Activated CD8-positive, alpha-beta memory T cell treated with anti-CD3 and anti-CD28 coated beads for 24 hours (primary cell): ENCODE results near the gene IRF8.
A peak's percentile ranks its signal among the peaks of the same experiment; 100 is the strongest.
"Not testable (repeated sequence)": the region's sequence is repeated elsewhere in the genome, so short reads cannot be mapped to it uniquely, and the experiment has no call there.

Source experiments
- DNase-seq: peaks from one replicate; pipeline ENCODE4 v3.0.0-alpha.2; 2020

The IRF8 gene

DNA sequence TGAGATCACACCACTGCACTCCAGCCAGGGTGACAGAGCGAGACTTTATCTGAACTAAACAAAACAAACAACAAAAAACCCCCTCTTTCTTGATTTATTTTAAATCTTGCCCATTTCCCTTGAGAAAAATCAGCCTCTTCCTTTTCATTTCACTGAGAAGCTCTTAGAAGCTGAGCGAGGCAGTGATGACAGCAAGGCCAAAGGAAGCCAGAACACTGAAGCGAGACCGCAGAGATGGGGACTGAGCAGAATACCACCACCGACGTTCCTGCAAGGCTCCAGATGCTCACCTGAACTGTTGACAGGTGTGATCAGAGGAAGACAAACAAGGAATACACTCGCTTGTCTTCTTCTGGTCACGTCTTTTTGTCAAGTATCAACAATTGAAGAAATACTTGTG lies 30.5 kb upstream of the IRF8 start:
- peak; percentile 48 for DNase-seq

DNA sequence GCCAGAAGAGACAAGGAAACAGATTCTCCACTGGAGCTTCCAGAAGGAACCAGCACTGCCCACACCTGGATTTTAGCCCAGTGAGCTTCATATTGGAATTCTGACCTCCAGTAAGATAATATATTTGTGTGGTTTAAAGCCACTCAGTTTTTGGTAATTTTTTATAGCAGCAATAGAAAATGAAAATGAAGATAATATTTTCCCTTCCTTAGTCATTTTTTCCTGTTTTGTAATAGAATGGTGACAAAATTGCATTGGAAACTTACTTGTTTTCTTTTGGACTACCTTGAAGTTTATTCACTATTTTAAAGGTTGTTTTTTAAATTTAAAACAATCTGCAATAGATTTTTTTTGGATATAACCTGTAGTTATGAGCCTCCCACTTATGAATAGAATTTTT lies 29.8 kb upstream of the IRF8 start:
- DNase-seq, result no peak

DNA sequence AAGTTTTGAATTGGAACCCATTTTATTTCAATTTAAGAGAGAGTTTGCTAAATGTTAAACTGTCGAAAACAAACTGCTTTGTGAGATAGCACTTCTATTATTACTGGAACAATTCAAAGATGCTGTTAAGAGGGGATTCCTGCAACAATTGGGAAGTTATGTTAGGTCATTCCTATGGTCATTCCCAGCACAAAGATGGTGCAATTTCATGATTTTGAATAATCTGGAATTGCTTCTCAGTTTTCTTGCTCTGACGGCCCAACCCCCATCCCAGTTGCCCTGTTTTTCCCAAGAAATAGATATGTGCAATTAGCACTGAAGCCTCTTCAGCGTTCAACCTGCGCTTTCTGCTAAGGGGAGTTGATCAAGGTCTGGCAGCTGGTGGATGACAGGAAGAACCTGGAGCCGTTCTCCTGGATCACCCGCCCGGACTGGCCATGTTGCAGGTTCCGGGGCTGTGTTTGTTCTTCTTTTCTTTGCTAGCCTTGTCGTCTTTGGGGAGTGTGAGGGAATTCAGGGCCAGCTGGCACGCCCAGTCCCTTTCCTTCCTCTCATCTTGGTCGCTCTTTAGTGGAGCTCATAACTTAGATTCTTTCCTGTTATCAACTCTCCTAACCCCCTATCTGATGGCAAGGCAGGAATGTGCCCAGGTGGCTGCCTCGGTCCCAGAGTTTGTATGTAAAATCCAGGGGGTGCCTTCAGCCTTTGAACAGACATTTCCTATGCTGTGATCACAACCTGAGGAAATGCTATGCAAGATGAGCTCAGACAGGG lies 29.0 kb upstream of the IRF8 start:
- DNase-seq, result peak; percentile 56

DNA sequence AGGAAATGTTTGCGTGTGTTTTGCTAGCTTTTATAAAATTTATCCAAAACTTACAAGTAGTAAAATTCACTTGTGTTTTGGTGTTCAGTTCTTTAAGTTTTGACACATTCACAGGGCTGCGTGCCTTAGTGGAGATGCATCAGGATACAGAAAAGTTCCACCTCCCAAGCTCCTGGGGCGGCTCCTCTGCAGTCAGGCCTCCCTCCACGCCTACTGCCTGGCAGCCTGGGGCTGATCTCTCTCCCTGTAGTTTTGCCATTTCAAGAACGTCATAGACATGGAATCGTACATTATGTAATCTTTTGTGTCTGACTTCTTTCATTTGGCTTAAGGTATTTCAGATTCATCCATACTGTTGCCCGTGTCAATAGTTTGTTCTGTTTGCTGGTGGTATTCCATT lies 27.2 kb upstream of the IRF8 start:
- DNase-seq, result peak; percentile 45

DNA sequence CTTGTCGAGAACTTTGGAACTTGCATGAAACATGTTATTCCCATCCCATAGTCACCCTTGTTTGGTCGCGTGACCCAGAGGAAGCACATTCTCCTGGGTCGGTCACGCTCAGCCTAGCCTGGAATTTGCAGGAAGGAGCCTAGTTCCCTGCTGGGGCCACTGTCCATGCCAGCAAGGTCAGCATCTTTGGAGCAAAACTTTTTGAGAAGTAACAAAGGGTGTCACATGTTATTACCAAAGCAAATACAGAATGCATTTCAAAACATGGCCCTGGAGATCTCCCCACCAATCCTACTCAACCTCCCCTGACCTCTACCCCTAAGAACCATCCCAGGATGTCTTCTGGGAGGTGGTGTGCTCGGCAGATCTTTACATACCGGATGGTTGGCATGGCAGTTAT lies 26.2 kb upstream of the IRF8 start:
- DNase-seq, result no peak

DNA sequence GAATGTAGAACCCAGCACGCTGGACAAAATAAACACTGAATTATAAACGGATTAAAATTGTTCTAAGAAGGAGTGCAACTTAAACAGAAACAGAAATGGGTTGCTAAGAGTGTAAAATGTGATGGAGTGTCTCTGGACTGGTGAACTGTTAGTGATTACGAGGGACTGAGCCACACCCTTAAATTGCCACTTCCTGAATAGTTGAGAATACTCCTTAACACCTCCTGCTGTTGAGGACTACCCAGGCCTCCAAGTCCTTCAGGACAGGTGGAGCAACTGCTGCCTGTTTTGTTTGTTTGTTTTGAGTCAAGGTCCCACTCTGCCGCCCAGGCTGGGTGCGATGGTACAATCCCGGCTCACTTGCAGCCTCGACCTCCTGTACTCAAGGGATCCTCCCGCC lies 25.8 kb upstream of the IRF8 start:
- peak; percentile 41 for DNase-seq

DNA sequence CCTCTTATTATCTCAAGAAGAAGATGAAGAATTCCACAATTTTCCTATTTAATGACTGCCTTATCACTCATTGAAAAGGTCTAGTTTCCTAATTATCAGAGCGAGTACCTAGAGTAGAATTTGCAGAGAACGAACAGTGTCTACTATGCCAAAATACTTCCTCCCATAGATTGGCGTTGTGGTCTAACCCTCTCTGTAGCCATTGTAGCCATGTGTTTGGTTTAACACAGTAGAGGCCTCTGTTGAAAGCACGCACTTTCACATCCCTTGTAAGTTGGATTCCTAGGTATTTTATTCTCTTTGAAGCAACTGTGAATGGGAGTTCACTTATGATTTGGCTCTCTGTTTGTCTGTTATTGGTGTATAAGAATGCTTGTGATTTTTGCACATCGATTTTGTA lies 24.9 kb upstream of the IRF8 start:
- not testable (repeated sequence) for DNase-seq

DNA sequence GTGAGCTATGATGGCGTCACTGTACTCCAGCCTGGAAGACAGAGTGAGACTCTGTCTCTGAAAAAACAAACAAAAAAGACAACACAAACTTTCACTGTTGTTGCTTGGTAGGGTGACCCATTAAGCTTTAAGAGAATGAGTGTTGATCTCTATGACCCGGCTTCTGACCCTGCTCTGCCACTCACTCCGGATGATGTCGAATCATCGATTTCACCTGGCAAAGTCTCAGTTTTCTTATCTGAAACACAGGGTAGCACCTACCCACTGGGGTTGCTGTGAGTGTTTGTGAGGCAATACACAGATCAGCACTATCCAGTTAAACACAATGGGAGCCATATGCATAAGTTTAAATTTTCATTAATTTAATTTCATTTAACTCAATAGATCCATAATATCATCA lies 20.6 kb upstream of the IRF8 start:
- peak; percentile 52 for DNase-seq

DNA sequence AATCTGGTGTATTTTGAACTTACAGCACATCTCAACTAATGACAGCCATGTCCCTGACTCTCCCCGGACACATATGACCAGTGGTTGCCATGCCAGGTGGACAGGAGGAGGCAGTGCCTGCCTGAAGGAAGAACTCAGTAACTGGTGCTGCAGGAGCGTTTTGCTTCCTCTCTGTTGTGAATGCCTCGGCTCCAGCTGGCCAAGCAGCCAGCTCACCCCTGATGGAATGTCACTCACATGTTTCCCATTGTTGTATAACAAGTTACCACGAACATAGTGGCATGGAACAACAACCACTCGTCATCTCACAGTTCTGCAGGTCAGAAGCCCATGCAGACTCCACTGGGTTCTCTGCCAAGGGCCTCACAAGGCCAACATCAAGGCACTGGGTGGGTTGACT lies 20.1 kb upstream of the IRF8 start:
- peak; percentile 53 for DNase-seq

DNA sequence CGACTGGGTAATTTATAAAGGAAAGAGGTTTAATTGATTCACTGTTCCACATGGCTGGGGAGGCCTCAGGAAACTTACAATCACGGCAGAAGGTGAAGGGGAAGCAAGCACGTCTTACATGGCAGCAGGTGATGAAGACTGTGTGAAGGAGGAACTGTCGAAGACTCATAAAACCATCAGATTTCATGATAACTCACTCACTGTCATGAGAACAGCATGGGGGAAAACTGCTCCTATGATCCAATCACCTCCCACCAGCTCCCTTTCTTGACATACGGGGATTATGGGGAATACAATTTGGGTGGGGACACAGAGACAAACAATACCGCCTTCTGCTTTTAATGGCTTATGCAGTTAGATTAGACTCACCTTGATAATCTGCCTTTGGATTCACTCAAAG lies 19.4 kb upstream of the IRF8 start:
- DNase-seq, result no peak

DNA sequence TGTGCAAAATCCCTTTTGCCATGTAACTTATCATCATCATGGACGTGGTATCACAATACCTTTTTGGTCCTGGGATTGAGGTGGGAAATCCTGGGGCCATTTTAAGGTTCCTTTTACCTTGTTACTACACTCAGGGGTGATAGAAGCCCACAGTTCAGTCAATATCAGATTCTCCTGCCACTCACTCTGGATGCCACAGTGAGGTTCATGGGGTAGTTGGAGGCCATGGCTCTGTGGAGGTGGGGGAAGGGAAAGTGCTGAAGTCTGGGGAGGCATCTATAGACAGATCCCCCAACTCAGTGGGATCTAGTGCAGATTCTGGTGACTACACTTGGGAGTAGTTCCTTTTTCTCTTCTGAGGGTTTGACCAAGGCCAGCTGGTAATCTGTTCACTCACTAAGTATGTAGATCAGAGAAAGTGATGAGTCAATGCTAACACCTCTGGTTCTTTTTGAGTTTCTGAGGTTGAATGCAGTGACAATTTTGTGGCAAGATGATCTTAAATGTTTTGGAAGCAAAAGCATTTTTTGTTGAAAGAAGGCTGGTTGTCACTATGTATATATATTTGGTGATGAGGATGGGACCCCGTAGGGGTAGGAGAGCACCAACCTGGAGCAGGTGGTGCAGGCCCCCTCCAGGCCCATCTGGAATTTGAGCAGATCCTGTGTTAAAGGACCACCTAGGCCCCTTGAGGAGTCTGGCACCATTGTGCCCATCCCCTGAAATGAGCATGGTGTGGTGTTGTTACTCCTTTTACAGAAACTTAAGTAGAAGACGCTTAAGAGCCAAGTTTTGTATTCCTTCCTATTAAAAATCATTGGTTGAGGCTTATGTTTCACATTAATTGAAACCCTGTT lies 18.8 kb upstream of the IRF8 start:
- peak; percentile 61 for DNase-seq

DNA sequence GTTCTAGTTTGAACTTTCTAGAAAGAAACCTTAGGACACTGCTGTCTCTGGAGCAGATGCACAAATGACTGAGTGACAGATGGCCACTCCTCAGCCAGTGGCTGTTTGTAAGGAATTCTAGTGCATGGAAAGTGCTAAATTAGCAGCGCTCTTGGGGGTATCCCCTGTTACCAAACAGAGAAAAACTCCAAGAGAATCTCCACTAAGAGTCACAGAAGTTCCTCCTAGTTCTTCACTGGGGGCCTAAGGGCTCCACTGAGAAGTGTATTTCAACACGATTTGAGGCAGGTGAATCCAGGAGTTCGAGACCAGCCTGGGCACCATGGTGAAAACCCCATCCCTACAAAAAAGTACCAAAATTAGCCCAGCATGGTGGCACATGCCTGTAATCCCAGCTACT lies 18.1 kb upstream of the IRF8 start:
- DNase-seq, result peak; percentile 51

DNA sequence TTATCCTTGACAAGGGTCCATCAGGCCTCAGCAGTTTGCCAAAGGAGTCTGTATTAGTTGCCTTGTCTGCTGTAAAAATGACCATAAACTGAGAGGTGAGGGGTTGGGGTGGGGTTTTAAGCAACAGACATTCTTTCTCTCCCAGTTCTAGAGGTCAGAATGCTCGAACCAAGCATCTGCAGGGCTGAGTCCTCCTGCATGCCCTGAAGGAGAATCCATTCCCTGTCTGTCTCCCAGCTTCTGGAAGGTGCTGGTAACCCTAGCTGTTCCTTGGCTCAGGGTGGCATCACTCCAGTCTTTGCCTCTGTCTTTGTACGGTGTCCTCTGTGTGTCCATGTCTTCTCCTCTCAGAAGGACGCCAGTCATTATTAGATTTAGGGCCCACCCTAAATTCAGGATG lies 17.5 kb upstream of the IRF8 start:
- no peak for DNase-seq

DNA sequence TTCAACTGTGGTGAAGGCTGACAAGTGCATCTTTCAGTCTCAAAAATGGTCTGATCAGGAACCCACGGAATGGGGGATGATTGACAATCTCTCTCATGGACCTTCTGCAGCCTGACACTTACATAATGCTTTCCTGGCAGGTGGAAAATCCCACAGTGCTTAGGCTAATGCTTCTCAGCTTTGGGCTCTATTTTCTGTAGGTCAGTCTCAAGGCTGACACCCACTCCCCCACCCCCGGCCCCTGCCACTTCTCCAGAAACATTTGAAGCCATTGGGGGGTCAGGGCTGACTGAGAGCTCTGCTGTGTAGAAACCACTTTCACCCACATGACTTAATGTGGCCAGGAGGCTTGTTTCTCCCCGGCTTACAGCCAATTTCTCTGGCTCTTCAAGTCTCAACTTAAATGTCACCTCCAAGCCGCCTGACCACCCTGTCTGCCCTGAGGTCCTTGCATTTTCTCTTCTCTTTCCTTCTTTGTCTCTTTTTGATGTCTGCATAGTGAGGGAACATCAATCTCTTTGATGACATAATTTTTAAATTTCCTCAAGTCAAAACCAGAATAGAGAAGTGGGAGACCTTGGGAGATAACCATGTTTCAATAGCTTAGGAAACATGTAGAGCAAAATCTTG lies 16.7 kb upstream of the IRF8 start:
- DNase-seq, result peak; percentile 60

DNA sequence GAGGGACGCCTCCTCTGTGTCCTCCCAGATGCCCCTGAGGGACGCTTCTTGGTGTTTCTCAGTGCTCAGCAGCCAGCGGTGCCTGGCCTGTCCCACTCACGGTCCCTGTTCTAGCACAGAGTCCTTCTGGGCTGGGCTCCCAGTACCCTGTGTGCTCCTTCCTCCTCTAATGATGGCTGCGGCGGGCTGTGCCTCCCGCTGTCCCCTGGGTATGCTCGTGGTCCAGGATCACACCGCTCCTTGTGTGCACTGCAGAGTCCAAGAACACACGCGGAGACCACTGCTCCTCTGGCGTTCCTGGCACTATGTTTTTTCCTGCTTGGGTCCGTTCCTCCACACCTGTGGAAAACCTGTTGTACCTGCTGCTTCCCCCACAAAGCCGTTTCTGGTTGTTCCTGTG lies 15.1 kb upstream of the IRF8 start:
- peak; percentile 56 for DNase-seq

DNA sequence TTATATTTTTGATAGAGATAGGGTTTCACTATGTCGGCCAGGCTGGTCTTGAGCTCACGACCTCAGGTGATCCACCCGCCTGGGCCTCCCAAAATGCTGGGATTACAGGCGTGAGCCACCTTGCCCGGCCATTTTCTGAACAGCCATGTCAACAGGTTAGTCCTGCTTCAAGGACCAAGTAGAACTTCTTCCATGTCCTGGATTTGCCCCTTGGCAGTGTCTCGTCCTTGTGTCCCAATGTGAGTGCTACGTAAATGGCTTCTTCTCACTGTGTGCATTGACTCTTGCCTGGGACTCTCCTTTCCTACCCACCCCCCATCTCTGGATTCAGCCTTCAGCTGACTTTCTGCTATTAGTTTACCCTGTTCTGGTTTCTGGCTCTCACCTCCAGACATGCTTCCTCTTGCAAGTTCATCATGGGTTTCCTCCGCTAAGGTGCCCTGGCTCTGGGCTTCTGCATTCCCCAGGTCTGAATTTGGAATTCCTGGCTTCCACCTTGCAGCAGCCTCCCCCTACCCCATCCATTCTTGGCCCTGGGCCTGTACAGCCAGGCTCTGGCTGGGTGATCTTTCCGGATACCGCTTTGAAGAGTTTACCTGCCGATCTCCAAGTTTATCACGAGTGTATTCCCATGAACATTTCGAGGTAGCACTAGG lies 14.0 kb upstream of the IRF8 start:
- DNase-seq, result peak; percentile 53

DNA sequence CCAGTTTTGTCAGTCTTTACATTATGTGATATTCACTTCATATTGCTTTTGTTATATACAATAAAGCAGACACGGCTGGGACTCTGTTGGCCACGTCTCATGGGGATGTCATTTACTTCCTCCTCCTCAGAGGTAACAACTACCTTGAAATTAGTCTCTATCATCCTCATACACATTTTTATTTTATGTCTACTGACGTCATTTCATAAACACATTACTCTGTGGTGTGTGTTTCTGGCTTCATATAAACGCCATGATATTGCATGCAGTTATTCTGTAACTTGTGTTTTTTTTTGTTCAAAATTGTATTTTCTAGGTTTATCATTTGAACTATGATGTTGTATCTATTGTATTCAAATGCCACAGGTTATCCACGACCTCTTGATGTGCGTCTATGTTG lies 13.4 kb upstream of the IRF8 start:
- DNase-seq, result no peak

DNA sequence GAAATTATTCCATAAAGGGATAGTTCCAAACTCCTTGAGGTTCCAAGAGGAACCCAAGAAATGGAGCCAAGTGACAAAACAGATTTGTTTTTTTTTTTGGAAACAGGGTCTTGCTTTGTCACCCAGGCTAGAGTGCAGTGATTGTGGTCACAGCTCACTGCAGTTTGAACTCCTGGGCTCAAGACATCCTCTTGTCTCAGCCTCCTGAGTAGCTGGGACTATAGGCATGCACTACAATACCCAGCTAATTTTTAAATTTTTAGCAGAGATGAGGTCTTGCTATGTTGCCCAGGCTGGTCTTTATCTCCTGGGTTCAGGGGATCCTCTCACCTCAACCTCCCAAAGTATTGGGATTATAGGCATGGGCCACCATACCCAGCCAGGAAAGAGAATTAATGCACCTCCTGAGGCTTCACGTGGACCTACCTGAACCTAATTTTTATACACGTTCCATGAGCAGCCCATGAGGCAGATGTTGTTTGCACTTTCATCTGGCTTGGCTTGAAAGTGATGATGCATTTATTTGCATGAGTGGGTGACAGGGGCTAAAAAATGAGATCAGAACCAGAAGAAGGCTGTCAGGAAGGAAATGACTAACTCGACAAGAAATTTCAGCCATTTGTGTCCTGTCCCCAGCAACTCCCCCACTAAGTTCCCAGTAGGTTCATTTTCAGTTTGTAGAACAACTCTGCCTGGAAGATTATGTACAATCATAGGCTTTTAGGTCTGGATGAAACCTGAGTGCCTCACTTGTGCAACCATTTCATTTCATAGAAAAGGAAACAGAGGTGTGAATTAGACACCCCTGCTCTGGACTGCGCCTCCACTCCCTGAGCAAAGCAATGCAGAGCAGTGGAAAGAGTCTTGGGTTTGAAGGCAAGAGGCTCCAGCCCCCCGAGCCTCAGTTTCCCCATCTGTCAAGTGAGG lies 10.3 kb upstream of the IRF8 start:
- DNase-seq, result peak; percentile 75

DNA sequence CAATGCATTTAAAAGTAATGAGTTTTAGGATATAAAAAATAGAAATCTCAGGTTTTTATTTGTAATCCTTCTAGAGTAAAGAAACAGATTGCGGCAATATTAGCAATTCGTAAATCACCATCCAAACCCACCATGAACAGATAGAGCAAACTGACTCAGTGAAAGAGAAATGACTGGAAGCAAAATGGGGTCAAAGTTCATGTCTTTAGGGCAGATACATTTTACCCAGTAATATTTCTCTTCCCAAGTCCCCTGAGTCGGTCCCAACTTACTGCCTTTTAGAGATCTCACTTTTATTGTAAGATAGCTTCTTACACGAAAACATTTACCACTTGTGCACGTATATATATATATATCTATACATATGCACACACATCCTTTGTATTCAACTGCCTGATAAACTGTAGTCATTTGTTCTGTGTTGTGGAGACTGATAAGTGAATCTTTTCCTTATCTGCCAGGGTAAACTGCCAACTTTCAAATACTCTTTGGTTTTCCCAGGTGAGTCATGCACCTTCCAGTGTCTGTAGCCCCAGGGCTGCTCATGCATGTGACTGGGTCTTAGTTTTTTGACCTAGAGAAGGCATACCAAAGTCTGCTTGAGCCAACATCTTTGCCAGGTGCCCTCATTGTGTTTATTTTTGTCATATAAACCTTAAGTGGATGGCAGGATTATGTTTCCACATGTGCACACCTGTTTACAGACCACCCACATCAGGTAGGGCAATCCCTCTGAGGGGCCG lies 7.8 kb upstream of the IRF8 start:
- DNase-seq, result peak; percentile 41

DNA sequence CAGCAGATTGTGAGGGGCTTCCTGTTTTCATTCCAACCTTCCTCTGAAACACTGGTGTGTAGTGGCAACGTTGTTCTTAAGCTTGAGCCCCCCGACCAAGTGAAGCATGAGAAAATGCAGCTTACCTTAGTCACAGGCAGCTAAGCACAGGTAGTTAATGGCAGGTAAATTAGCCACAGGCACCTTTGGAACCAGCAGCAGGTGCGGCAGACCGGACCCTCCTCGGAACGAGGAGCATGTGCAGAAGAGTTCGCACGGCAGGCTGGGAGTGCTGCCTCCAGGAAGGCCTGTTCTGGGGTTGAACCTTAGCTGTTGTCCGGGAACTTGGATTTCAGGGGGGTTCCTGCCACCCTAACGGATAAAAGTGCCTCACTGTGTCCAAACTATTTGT lies 7.2 kb upstream of the IRF8 start:
- peak; percentile 48 for DNase-seq

DNA sequence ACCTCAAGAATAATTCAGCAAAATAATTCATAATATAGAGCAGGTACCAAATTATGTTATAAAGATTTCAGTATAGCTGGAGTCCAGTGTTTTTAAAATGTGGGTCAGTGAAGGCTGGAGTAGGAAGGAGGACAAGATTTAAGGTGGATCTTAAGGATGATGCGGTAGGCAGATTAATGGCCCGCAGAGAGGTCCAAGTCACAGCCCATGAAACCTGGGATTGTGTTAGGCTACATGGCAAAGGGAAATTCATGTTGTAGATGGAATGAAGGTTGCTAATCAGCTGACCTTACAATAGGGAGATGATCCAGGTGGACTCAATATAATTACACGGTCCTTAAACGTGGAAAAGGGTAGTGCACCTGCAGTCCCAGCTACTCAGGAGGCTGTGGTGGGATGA lies 6.2 kb upstream of the IRF8 start:
- DNase-seq, result no peak

DNA sequence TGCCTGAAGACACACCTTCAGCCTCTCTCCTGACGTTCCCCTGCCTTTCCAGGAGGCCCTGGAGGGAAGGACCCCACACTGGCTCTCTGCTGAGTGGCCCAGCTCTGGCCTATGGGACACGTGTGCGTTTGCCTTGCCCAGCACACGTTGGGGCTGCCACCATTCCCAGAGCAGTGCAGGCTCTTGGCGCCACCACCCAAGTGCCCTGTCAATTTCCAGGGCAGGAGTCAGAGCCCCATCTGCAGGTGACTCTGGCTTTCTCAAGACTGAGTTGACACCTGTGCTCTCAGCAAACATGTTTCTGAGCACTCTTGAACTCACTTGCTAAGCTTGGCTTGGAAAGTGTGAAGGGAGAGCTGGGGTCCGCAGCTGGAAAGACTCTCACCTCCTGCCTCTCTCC lies 4.7 kb upstream of the IRF8 start:
- peak; percentile 58 for DNase-seq
